ENCODE data around the gene POP4.

DNA sequence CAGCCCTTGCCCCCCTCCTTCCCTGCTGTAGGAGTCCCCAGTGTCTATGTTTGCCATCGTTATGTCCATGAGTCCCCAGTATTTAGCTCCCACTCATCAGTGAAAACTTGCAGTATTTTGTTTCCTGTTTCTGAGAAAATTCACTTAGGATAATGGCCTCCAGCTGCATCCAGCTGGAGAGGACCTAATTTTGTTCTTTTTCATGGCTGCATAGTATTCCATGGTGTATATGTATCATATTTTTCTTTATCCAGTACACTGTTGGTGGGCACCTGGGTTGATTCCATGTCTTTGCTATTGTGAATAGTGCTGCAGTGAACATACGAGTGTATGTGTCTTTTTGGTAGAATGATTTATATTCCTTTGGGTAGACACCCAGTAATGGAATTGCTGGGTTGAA lies 18.0 kb upstream of the POP4 start:
- TF ChIP-seq CTCF (IDR thresholded peaks at IDR 0.05): no peak
- TF ChIP-seq POLR2A (IDR thresholded peaks at IDR 0.05): no peak
- no peak for TF ChIP-seq EP300 (IDR thresholded peaks at IDR 0.05)
